ENCODE measurements around the gene HDGFL1. TPM values are rescaled to one million over a fixed set of nuclear protein-coding genes. Genes with fewer than 3 reads are reported as not detected.

Gene HDGFL1
- total and polyA plus RNA-seq, 12 donors: not detected

- intact Hi-C loops (cut with DNase I): no loop called here
- no peak overlapping the region for H3K27ac ChIP-seq
- 87 to 94% (median 89%) methylated on average over 1 of the region's 1 CpG for WGBS, 4 donors
- H3K4me1 ChIP-seq (replicated peaks in 1 of 2): no peaks in the 10 kb centered on the region
- no peak for TF ChIP-seq POLR2A (IDR thresholded peaks at IDR 0.05)
- TF ChIP-seq CTCF (IDR thresholded peaks at IDR 0.05): no peak
- H3K27me3 ChIP-seq: no peaks in the 10 kb centered on the region
- H3K36me3 ChIP-seq (replicated peaks in 1 of 2): no peaks in the 10 kb centered on the region
- H3K4me3 ChIP-seq: no peak overlapping the region
- H3K9me3 ChIP-seq (replicated peaks in 1 of 3): no peaks in the 10 kb centered on the region
- DNase-seq: no peak
Observed at GRCh38 chr6:22530506-22530905, 38.9 kb upstream of the HDGFL1 start.

- DNase-seq: no peak
- Histone ChIP-seq H3K27ac (no peak overlapping the region), H3K4me3 (no peak overlapping the region), H3K36me3 (replicated peaks in 1 of 2) (no peaks in the 10 kb centered on the region), H3K27me3 (no peaks in the 10 kb centered on the region), H3K9me3 (replicated peaks in 1 of 3) (no peaks in the 10 kb centered on the region), H3K4me1 (replicated peaks in 1 of 2) (no peaks in the 10 kb centered on the region)
- WGBS, 4 donors: 78 to 84% (median 80%) methylated on average over 4 of the region's 4 CpGs
- TF ChIP-seq POLR2A (IDR thresholded peaks at IDR 0.05): no peak
- intact Hi-C loops (cut with DNase I): no loop called here
Observed at GRCh38 chr6:22536122-22536521, 33.2 kb upstream of the HDGFL1 start.

- Histone ChIP-seq H3K36me3 (replicated peaks in 1 of 2) (no peaks in the 10 kb centered on the region), H3K27me3 (no peaks in the 10 kb centered on the region), H3K4me1 (replicated peaks in 1 of 2) (no peaks in the 10 kb centered on the region), H3K9me3 (replicated peaks in 1 of 3) (peaks cover 0 to 4% (median 0%) of the 10 kb centered on the region in 3 donors), H3K27ac (no peak overlapping the region), H3K4me3 (no peak overlapping the region)
- intact Hi-C loops (cut with DNase I): no loop called here
- TF ChIP-seq POLR2A (IDR thresholded peaks at IDR 0.05) (no peak), CTCF (IDR thresholded peaks at IDR 0.05) (no peak)
- no peak for DNase-seq
Observed at GRCh38 chr6:22544476-22544875, 24.9 kb upstream of the HDGFL1 start.

- WGBS, 4 donors: 88 to 93% (median 91%) methylated on average over 2 of the region's 2 CpGs
- H3K4me3 ChIP-seq: no peak overlapping the region
- no peaks in the 10 kb centered on the region for H3K27me3 ChIP-seq
- H3K27ac ChIP-seq: no peak overlapping the region
- TF ChIP-seq POLR2A (IDR thresholded peaks at IDR 0.05) (no peak), CTCF (IDR thresholded peaks at IDR 0.05) (no peak)
- DNase-seq: no peak
- no peaks in the 10 kb centered on the region for H3K4me1 ChIP-seq (replicated peaks in 1 of 2)
- intact Hi-C loops (cut with DNase I): no loop called here
- H3K9me3 ChIP-seq (replicated peaks in 1 of 3): peaks cover 0 to 4% (median 0%) of the 10 kb centered on the region in 3 donors
- no peaks in the 10 kb centered on the region for H3K36me3 ChIP-seq (replicated peaks in 1 of 2)
Observed at GRCh38 chr6:22545051-22545450, 24.3 kb upstream of the HDGFL1 start.

- no peak for TF ChIP-seq POLR2A (IDR thresholded peaks at IDR 0.05)
- no peak for TF ChIP-seq CTCF (IDR thresholded peaks at IDR 0.05)
- 96 to 98% (median 96%) methylated on average over 1 of the region's 1 CpG for WGBS, 4 donors
- intact Hi-C loops (cut with DNase I): no loop called here
- Histone ChIP-seq H3K9me3 (replicated peaks in 1 of 3) (peaks cover 0 to 4% (median 0%) of the 10 kb centered on the region in 3 donors), H3K27me3 (no peaks in the 10 kb centered on the region), H3K27ac (no peak overlapping the region), H3K36me3 (replicated peaks in 1 of 2) (no peaks in the 10 kb centered on the region), H3K4me3 (no peak overlapping the region), H3K4me1 (replicated peaks in 1 of 2) (no peaks in the 10 kb centered on the region)
- DNase-seq: no peak
Observed at GRCh38 chr6:22546236-22546635, 23.1 kb upstream of the HDGFL1 start.
